ENCODE results near the gene RNASEH2A.

The RNASEH2A gene

DNA sequence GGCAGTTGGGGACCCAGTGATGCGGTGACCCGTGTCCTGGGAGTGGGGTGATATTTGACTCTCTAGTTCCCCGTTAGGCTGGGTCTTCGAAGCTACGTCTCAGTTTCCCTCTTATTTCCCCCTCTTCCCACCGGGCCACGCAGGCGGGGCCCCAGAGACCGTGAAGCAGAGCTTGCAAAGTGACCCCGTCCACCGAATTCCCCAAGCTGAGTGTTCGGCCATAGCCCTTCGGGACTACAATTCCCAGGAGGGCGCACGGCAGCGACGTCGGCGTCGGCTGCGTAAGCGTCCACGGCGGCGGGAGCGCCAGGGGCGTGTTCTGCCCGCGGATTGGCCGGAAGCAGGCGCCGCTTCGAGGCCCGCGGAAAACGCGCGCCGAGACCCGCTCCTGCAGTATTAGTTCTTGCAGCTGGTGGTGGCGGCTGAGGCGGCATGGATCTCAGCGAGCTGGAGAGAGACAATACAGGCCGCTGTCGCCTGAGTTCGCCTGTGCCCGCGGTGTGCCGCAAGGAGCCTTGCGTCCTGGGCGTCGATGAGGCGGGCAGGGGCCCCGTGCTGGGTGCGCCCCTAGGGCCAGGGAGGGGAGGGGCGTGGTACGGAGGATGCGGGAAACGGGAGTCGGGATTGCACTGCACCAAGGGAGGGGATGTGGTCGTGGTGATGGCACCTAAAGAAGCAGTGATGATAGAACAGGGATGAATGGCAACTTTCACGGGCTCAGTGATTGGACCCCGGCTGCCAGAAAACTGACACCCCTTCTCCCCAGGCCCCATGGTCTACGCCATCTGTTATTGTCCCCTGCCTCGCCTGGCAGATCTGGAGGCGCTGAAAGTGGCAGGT is at the start of gene RNASEH2A:
Gene RNASEH2A (plus strand): TSS at position 343 of the 840 bp plus-strand sequence. CDS start 90 bp downstream, at position 433.
- peak; percentile 55 for DNase-seq

DNA sequence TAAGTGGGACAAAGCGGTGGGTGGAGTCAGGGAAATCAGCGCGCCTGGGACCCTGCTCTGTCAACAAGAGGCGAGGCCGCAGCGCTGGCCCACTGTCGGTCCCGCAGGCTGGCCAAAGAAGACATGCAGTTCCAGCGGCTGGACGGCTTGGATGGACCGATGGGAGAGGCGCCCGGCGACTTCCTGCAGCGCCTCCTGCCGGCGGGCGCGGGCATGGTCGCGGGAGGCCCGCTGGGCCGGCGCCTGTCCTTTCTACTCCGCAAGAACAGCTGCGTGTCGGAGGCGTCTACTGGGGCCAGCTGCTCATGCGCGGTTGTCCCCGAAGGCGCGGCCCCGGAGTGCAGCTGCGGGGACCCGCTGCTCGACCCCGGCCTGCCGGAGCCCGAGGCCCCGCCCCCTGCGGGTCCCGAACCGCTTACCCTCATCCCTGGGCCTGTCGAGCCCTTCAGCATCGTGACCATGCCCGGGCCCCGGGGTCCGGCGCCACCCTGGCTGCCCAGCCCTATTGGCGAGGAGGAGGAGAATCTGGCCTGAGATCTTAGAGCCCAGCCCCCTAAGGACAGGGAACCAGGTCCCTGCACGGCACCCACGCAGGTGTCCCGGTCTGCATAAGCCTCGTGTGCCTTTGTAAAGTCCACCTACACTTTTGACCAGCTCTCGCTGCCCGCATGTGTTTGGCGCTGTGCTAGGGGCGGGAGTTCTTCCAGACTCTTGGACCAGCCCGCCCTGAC is 48.7 kb upstream of the RNASEH2A start:
- DNase-seq: peak; percentile 44

DNA sequence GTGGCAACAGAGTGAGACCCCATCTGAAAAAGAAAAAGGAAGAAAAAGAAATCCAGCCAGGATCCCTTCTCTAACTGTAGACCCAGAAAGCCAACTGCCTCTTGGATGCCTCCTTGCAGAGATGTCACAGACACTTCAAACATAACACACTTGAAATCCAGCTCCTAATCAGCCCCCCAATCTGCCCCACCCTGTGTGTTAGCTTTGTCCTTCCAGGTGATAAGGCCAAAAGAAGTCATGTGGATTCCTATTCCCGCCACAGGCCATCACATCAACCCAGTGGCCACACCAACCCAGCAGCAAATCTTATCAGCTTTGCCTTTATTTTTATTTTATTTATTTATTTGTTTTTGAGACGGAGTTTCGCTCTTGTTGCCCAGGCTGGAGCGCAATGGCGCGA is 46.7 kb upstream of the RNASEH2A start:
- no peak for DNase-seq

DNA sequence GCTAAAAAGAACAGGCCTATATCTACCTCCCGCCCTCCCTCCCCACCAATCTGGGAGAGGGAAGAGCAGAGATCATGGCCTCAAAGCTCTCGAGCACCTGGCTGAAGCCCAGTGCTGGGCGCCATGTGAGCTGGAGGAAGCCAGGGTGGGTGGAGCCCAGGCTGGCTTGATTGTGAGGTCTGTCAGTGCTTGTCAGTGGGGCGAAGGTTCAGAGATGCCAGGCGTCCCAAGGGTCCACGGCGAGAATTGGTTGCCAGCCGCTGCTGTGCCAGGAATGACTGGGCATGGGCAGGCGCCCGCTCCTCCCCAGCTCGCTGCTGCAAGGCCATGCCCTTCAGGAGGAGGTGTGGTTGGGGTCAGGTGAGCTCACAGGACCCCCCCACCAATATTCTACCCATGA is 43.3 kb upstream of the RNASEH2A start:
- DNase-seq: no peak

DNA sequence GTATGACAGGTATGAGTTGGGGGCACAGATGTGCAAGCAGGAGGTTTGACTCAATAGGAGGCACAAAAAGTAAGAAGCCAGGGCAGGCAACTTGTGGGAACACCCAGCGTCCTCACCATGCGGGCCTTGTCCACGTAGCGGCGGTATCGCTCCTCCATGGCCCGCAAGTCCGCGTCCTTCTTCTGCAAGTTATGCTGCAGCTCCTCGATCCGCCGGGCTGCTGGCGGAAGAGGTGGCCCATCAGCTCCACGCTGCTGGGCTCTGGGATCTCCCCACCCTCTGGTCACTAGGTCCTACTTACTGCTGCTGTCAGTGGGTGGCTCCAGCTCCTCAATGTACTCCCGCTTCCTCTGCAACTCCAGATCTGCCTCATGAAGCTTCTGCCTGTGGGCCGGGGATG is 41.7 kb upstream of the RNASEH2A start:
- DNase-seq: no peak

DNA sequence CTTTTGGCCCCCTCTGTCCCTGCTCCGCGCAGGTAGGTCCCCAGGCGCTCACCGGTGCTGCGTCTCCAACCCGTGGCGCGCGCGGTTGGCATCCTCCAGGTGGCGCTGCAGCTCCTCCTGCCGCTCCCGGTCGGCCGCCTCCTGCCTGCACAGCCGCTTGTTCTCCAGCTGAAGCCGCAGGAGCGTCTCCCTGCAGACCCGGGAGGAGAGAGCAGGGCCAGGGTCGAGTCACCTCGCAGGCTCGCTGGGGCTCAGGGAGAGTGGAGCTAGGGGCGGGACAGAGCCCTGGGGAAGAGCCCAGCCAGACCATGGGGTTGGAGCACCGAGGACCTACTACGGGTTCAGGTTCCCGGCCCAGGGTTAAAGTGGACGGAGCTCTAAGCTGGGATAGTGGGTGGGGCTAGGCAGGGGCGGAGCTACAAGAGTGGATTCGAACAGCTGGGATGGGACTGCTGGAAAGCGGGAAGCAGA is 40.3 kb upstream of the RNASEH2A start:
- DNase-seq: peak; percentile 32

DNA sequence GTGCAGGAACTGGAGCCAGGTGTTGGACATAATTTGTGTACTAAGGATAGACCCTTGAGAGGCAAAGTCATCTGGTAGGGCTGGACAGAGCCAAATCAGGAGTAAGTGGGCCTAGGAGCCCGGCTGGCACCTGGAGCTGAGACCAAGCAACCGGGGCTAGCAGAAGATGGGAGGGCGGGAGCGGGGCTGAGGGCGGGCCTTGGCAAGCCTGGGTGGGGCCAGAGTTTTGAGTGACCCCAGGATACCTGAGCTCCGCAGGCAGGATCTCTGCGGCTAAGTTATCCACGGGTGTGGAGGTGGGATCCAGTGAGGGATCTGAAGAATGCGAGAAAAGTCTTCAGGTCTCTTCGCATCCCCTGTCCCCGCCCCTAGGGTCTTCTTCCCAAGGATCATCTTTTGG is 39.2 kb upstream of the RNASEH2A start:
- no peak for DNase-seq

- no peak for DNase-seq
Observed at GRCh38 chr19:12767666-12768065, 38.7 kb upstream of the RNASEH2A start.

- DNase-seq: peak; percentile 78
Observed at GRCh38 chr19:12769689-12770088, 36.7 kb upstream of the RNASEH2A start.

DNA sequence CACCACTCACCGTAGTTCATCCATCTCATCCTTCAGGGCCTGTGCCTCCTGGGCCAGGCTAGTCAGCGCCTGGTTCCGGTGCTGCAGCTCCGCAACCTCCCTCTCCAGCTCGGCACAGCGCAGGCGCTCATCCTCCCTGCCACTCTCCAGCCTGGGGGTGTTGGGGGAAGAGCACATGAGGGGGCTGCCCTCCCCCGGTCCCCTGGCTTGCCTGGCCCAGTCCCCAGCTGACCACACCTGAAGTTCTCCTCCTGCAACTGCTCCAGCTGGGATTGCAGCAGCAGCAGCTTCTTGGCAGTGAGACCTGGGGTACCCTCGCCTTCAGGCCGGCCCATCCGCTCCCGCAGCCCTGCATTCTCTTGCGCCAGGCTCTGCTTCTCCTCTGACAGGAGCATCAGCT is 35.5 kb upstream of the RNASEH2A start:
- DNase-seq: no peak

GRCh38 chr19:12772323-12772722 is 34.1 kb upstream of the RNASEH2A start:
- DNase-seq: no peak

- DNase-seq: no peak
Observed at GRCh38 chr19:12773571-12773970, 32.8 kb upstream of the RNASEH2A start.

DNA sequence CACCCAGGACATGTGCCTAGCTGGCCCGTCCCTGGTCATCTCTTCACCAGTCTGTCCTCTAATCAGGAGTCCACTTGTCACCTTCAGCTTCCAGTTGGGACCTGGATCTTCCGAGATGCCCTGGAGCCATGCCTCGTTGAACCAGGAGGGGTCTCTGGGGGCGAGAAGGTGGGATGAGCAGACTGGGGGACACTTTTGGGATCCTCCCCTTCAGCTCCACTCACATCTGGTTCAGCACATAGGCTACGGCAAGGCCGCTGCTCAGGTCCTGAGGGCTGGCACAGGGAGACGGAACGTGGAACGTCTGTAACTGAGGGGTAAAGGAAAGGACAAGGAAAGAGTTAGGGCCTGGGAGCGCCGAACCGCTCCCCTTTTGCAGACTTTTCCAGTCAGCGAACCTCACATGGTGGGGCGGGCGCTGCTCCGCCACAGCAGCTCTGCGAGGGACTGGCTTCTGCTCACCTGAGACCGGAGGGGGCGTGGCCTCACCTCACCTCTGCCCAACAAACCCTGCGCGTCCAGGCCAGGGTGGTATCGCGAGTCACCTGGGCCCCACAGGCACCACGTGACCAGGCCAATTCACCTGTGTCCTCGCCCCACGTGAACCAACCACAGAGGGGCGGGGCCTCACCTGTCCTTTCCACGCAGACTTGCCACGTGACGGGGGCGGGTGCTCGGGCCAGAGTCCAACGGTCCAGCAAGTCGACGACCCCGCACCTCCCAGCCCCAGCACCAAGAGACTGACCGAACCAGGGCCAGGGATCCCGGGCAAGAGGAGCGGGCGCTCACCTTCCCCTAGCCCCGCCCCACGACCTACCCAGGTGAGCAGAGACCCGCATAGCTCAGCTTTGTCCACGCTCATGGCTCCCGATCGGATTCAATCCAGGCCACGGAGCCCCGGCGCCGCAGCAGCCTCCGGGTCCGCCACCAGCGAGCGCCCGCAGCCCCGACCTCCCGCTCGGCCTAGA is 31.5 kb upstream of the RNASEH2A start, which contains the start of gene HOOK2:
Gene HOOK2 (minus strand): TSS at position 965 of the 968 bp plus-strand sequence. CDS start 103 bp downstream, at position 862.
- peak; percentile 32 for DNase-seq

DNA sequence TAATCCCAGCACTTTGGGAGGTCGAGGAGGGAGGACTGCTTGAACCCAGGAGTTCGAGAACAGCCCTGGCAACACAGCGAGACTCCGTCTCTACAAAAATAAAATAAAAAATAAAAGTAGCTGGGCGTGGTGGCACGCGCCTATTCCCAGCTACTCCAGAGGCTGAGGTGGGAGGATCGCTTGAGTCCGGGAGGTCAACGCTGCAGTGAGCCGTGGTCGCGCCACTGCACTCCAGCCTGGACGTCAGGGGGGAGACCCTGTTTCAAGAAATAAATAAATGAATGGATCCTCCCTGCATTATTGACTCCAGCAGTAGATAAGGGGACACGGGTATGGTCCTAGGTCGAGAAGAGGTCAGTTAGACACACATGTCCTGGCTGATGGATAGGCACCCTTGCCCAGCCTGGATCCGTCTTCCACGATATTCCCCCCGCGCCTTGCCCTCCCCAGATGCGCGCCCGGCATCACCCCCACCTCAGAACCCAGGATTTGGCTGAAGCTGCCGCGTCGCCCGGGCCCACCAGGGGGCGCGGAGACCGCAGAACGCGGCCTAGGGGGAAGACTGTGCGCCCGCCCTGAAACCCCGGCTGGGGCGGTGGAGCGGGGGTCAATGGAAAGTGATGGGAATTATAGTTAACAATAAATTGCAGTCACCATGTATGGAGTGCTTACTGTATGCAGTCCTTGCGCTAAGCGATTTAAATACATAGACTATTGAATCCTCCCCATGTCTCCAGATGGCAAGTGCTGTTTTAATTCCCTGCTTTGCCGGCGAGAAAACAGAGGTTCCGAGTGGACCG is 29.0 kb upstream of the RNASEH2A start:
- peak; percentile 34 for DNase-seq

DNA sequence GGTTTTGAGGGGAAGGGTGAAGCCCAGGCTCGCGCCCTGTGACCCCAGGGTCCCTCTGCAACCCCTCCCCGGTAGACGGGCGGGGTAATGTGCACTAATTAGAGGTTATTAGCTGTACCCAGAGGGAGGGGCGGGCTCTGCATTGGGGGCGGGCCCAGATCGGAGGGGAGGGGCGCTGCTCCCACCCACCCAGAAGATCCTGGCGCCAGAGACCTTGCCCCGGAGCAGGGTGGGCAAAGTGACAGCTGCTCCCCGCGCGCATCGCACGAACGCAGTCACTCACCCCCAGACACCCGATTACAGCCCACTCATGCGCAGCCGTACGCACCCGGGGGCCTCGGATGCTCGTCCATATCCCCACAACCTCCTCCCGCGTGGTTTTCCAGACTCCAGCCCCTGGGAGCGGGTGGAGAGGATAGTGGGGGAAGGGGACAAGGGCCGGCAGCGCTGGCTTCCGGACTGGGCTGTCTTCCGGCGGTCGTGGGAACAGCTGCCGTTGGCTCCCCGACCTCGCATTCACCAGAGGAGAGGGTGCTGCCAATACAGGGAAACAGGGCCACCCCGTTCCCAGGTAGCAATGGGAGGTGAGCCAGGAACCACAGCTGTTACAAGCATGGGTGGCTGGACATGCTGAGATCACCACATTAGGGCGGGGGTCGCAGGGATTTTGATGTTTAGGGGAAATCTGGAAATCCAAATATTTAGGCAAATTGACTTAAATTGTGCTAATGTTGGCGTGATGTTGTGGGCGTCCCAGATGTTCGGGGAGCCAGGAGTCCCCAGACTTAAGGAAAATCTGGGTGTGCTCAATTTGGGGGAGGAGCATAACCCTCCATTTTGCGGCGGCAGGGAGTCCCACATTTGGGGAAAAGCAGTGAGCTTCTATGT is 28.1 kb upstream of the RNASEH2A start:
- no peak for DNase-seq

GRCh38 chr19:12778905-12779161 is 27.6 kb upstream of the RNASEH2A start:
- DNase-seq: no peak

DNA sequence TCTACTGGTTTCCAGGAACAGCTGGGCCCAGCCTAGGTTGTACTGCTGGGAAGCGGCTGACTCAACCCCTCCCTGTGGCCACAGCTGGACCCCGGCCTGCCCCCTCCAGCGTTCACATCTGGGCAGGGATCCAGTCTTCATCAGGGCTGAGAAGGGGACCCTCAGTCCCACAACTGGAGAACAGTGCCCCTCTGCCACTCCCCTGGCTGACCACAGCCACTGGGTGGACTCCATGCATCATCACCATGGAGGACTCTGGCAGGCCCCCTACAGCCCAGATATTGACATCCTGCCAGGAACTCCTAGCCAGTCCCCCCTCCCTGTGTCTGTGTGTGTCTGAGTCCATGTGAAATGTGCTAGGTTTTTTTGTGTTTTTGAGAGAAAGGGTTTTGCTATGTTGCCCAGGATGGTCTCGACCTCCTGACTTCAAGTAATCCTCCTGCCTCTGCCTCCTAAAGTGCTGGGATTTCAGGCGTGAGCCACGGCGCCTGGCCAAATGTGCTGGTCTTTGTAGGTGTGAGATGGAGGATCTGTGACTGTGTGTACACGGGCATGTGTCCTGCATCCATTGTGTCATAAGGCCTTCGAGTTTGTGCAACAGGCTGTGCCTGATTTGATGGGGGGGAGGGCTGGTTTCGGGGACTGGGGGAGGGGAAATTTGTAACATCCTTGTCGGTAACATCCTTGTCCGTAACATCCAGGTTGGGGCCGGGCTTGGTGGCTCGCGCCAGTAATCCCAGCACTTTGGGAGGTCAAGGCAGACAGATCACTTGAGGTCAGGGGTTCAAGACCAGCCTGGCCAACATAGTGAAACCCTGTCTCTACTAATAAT is 27.0 kb upstream of the RNASEH2A start:
- DNase-seq: no peak

DNA sequence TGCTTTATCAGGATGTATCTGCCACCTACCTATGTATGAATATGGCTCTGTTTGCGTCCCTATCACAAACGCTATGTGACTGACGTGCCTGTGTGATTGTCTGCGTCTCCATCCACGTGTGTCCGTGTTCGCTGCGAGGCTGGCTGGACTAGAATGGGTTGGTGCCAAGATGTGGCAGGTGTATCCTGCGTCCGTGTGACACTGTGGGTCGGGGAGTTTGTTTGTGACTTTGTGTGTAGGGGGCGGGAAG is 24.3 kb upstream of the RNASEH2A start:
- no peak for DNase-seq

DNA sequence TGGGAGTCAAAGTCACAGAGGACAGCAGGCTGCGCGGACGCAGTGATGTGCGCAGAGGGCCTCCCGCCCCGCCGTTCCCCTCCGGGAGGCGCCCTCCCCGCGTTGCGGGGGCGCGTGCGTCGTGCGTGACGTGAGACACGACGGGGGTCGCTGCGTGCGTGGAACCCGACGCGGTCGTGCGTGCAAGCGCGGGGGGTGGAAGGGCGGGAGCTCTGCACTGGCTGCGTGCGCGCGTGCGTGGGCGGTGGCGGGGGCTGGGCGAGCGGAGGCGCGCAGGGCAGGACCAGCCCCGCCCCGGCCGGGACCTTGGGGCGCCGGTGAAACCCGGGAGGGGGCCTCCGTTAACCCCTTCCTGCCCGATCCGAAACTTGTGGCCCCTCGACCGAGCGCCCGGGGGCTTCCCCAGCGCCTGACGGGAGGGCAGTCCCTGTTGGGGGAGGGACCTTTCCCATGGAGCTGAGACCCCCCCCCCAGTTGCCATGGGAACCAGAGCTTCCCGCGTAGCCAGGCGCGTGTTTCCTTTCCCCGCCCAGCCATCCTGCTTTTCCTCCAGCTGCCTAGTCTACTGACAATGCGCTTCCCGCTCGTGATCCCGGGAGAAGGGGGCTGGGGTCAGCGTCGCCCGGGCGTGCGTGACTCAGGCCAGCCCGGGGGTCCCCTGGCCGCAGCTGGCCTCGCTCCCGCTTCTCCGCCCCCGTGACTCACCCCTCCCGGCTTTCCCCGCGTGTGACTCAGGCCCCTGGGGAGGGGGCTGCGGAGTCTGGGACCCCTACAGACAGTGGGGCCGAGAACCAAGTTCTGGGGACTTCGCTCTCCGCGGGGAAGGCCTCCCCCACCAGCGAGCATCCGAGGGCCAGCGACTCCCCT is 23.7 kb upstream of the RNASEH2A start:
- DNase-seq: peak; percentile 52
